HT1080 (cell line): Measurements from ENCODE around the gene GSDMA. TPM values are rescaled to one million over a fixed set of nuclear protein-coding genes. Genes with fewer than 3 reads are reported as not detected.
A peak's percentile ranks its signal among the peaks of the same experiment; 100 is the strongest.

Experiments used
- DNase-seq: peaks from one replicate; pipeline ENCODE4 v3.0.0-alpha.2; 2015; ENCODE audit warnings: low read depth
- small RNA-seq: library from RNA; depleted of rRNA; stranded (forward); fragments of <200 nt; gene quantifications from one replicate; pipeline ENCODE3, GENCODE V24; 2014
- total RNA-seq: library from RNA; depleted of rRNA; stranded (reverse); fragments of >200 nt; shearing (Covaris generic); gene quantifications from 2 replicates; pipeline ENCODE4 v1.2.3, GENCODE V29; 2014; rRNA removed

Gene GSDMA
- total RNA-seq, 1 experiment from 2014 or later: not detected

GRCh38 chr17:40021451-40021971 lies 58.7 kb downstream of the GSDMA start:
- peak; percentile 97 for DNase-seq

- DNase-seq: no peak
Observed at GRCh38 chr17:40022497-40022896, 59.7 kb downstream of the GSDMA start.

GRCh38 chr17:40022961-40023541 lies 60.2 kb downstream of the GSDMA start:
- no peak for DNase-seq

GRCh38 chr17:40023590-40024292 lies 60.9 kb downstream of the GSDMA start:
- peak; percentile 49 for DNase-seq

- DNase-seq: peak; percentile 63
Observed at GRCh38 chr17:40024901-40025300, 62.1 kb downstream of the GSDMA start.

GRCh38 chr17:40025559-40025958 lies 62.8 kb downstream of the GSDMA start:
- no peak for DNase-seq

GRCh38 chr17:40025991-40026815 lies 63.4 kb downstream of the GSDMA start:
- DNase-seq: no peak

- DNase-seq: peak; percentile 53
Observed at GRCh38 chr17:40026816-40027613, 64.2 kb downstream of the GSDMA start.

Small RNA genes lying within 50 kb of the gene (small RNA-seq; reads per million reads assigned to genes)
- gene SNORD124: 378 reads per million, percentile 98 among the genes with 10 or more reads in this experiment

Other genes starting within 250 kb of the GSDMA start
- 44.2 and 58.1 TPM in 2 replicates for gene MIEN1, start 232.5 kb upstream of the GSDMA start, total RNA-seq
- gene GRB7, start 225.1 kb upstream of the GSDMA start, total RNA-seq: 0.07 TPM in 1 of 2 replicates, not detected in the other
- gene IKZF3, start 98.7 kb upstream of the GSDMA start, total RNA-seq: not detected in 2 replicates
- not detected in 2 replicates for gene ZPBP2, start 94.8 kb upstream of the GSDMA start, total RNA-seq
- gene GSDMB, start 44.4 kb upstream of the GSDMA start, total RNA-seq: 0.03 and 0.30 TPM in 2 replicates
- 19.6 and 20.9 TPM in 2 replicates for gene ORMDL3, start 35.4 kb upstream of the GSDMA start, total RNA-seq
- not detected in 2 replicates for gene LRRC3C, start 35.3 kb upstream of the GSDMA start, total RNA-seq
- 229 and 243 TPM in 2 replicates for gene PSMD3, start 17.8 kb downstream of the GSDMA start, total RNA-seq
- gene CSF3, start 52.4 kb downstream of the GSDMA start, total RNA-seq: not detected in 2 replicates
- gene MED24, start 91.4 kb downstream of the GSDMA start, total RNA-seq: 35.9 and 38.3 TPM in 2 replicates
- 12.6 and 14.8 TPM in 2 replicates for gene THRA, start 100.0 kb downstream of the GSDMA start, total RNA-seq
- gene NR1D1, start 137.6 kb downstream of the GSDMA start, total RNA-seq: 1.8 and 2.8 TPM in 2 replicates
- 42.5 and 51.3 TPM in 2 replicates for gene MSL1, start 159.0 kb downstream of the GSDMA start, total RNA-seq
- 26.7 and 31.5 TPM in 2 replicates for gene CASC3, start 177.5 kb downstream of the GSDMA start, total RNA-seq
- gene RAPGEFL1, start 214.5 kb downstream of the GSDMA start, total RNA-seq: 1.6 and 3.1 TPM in 2 replicates